PC-9 (cell line): ENCODE data around the gene MRPL48. TPM values are rescaled to one million over a fixed set of nuclear protein-coding genes. Genes with fewer than 3 reads are reported as not detected.

ENCODE experiments used
- BruUV-seq: library from RNA; stranded (reverse); fragments of 400-500 nt; replicated peaks from 2 replicates; lab custom pipeline; 2021; lab: Mats Ljungman, UMichigan
- CTCF ChIA-PET: fragments of 300-600 bp; sonication (Branson Sonifier 250); formaldehyde crosslinking; loops from one replicate; lab custom pipeline; 2022; ENCODE audit warnings: antibody characterized with exemption; lab: Charles Lee
- POLR2A ChIA-PET: fragments of 300-600 bp; sonication (Branson Sonifier 250); formaldehyde crosslinking; loops from one replicate; lab custom pipeline; 2022; ENCODE audit warnings: antibody characterized with exemption; ENCODE audit not compliant: unreplicated experiment; lab: Charles Lee
- DNase-seq, 2 experiments: peaks; one replicate each; pipeline versions ENCODE4 v3.0.0 to v3.0.0-alpha.2; 2015 to 2022; ENCODE audit warnings: mixed read lengths in 1 of 2
- H2AFZ ChIP-seq: fragments of 200-600 bp; sonication (generic); 2 replicates; pipeline ENCODE4 v1.8.1; 2017; ENCODE audit warnings: antibody characterized with exemption
- H3F3A ChIP-seq: fragments of 200-600 bp; sonication (generic); 2 replicates; pipeline ENCODE4 v1.8.1; 2017; ENCODE audit warnings: antibody characterized with exemption, mild to moderate bottlenecking, low read depth; ENCODE audit not compliant: insufficient read depth
- H3K27ac ChIP-seq: fragments of 200-600 bp; sonication (generic); 2 replicates; pipeline ENCODE4 v1.6.1; 2016; ENCODE audit warnings: mixed run types
- H3K27me3 ChIP-seq: fragments of 200-600 bp; sonication (generic); 2 replicates; pipeline ENCODE4 v1.6.1; 2016; ENCODE audit warnings: low read depth, mixed run types; ENCODE audit not compliant: insufficient read depth
- H3K36me3 ChIP-seq: fragments of 200-600 bp; sonication (generic); 2 replicates; pipeline ENCODE4 v1.6.1; 2016; ENCODE audit warnings: low read depth, mixed run types
- H3K4me1 ChIP-seq: fragments of 200-600 bp; sonication (generic); replicated peaks from 2 replicates; pipeline ENCODE4 v1.6.1; 2016; ENCODE audit warnings: mixed run types; ENCODE audit not compliant: insufficient read depth
- H3K4me2 ChIP-seq: fragments of 200-600 bp; sonication (generic); 2 replicates; pipeline ENCODE4 v1.6.1; 2017; ENCODE audit warnings: mixed run types
- H3K4me3 ChIP-seq: fragments of 200-600 bp; sonication (generic); 2 replicates; pipeline ENCODE4 v1.6.1; 2016; ENCODE audit warnings: mixed run types
- H3K79me2 ChIP-seq: fragments of 200-600 bp; sonication (generic); 2 replicates; pipeline ENCODE4 v1.6.1; 2017; ENCODE audit warnings: low read depth, mixed run types
- H3K9me2 ChIP-seq: fragments of 200-600 bp; sonication (generic); 2 replicates; pipeline ENCODE4 v1.8.1; 2017; ENCODE audit warnings: mild to moderate bottlenecking; ENCODE audit not compliant: insufficient read depth
- H3K9me3 ChIP-seq: fragments of 200-600 bp; sonication (generic); 2 replicates; pipeline ENCODE4 v1.8.1; 2016; ENCODE audit warnings: low read depth; ENCODE audit not compliant: insufficient read depth
- H4K20me1 ChIP-seq: fragments of 200-600 bp; sonication (generic); 2 replicates; pipeline ENCODE4 v1.8.1; 2017; ENCODE audit not compliant: insufficient read depth
- CTCF ChIP-seq: fragments of 200-600 bp; sonication (generic); conservative IDR thresholded peaks from 2 replicates; pipeline ENCODE4 v1.6.1; 2017; ENCODE audit warnings: mixed run types, antibody characterized with exemption, mild to moderate bottlenecking, moderate library complexity
- EZH2 ChIP-seq: fragments of 200-600 bp; sonication (generic); IDR thresholded peaks from 2 replicates; pipeline ENCODE4 v1.8.0; 2017; ENCODE audit warnings: antibody characterized with exemption, low read depth
- intact Hi-C: fragments of 100-400 bp; cut with micrococcal nuclease; formaldehyde crosslinking; loops from one replicate; pipeline ENCODE4 v1.10.0; 2022; ENCODE audit not compliant: unreplicated experiment
- total RNA-seq: library from RNA; stranded (reverse); gene quantifications from 2 replicates; pipeline ENCODE4 v1.2.3, GENCODE V29; 2021

MRPL48 gene
- total RNA-seq, 1 experiment from 2014 or later: 64.5 TPM

DNA sequence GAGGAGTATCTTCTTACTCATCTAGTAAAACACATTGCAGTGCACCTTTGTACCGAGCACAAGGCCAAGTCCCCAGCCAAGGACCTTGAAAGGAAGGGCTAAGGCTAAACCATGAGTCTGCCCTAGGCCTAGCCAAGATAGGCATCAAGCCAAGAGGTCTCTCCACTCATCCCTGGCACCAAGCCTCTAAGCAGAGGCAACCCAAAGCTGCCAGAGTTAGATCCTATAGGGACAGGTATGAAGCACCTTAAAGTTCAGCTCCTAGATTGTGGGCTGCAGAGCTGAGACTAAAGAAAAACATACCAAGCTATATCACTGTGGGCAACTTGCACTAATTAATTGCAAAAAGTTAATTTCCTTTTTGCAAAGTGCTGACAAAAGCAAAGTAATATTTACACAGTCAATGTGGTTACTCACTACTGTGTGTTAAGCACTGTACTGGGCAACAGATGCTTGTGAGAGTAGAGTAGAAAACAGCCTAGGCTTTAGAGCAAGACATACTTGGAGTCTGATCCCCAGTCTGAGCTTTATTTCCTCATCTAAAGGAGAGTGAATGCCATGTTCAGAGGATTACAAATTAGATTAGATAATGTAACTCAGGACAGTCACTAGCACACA, 81.8 kb downstream of the MRPL48 start:
- no peak overlapping the region for H3K4me3 ChIP-seq
- no peak for DNase-seq
- intact Hi-C loops: no loop called here

DNA sequence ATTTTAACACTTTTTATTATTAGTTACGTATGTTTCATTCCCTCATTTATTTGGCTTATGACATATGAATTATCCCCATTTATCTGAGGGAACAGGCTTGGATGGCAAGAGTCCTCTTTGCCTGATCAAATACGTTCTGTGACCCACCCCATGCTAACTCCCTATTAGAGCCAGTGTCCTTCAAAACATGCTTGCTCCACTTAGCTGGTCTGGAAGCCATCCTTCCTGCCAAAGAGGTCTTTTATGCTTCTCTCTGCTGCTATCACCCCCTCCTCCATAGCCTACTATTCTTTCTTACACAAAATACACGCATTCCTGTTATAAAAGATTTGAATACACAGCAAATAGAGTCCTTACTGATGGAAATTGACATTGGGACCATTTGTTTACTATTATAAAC, 82.6 kb downstream of the MRPL48 start:
- CTCF ChIA-PET: no interaction called here
- H3K4me2 ChIP-seq: no peak overlapping the region
- peaks cover 48% of the 10 kb centered on the region for H3F3A ChIP-seq
- no peak for TF ChIP-seq EZH2
- TF ChIP-seq CTCF: no peak
- H3K4me1 ChIP-seq: peaks cover 11% of the 10 kb centered on the region
- POLR2A ChIA-PET: interaction anchor here (0.5 kb wide), 1 partner anchor 71 kb away, joined by 3 read pairs; no protein-coding TSS in a partner anchor
- no peaks in the 10 kb centered on the region for H3K9me2 ChIP-seq
- peaks cover 36% of the 10 kb centered on the region for H3K36me3 ChIP-seq
- H4K20me1 ChIP-seq: peaks cover 8% of the 10 kb centered on the region; the same call in 1 of the 2 replicates
- no peak overlapping the region for H3K4me3 ChIP-seq
- peaks cover 22% of the 10 kb centered on the region for H3K79me2 ChIP-seq
- H2AFZ ChIP-seq: no peak overlapping the region
- H3K9me3 ChIP-seq: no peaks in the 10 kb centered on the region
- intact Hi-C loops: no loop called here
- no peaks in the 10 kb centered on the region for H3K27me3 ChIP-seq
- BruUV-seq: no TSS peak
- H3K27ac ChIP-seq: no peak overlapping the region
- DNase-seq: no peak

More for the DNA sequence above, 81.8 kb downstream of the MRPL48 start:
- TF ChIP-seq EZH2 (no peak), CTCF (no peak)
- Histone ChIP-seq H4K20me1 (peaks cover 8% of the 10 kb centered on the region; the same call in 1 of the 2 replicates), H3F3A (peaks cover 45% of the 10 kb centered on the region), H3K9me2 (no peaks in the 10 kb centered on the region), H2AFZ (no peak overlapping the region), H3K36me3 (peaks cover 28% of the 10 kb centered on the region), H3K4me1 (0 out of 2 replicates have a peak, but pooled peaks cover 5% of the 10 kb centered on the region), H3K27me3 (no peaks in the 10 kb centered on the region), H3K4me2 (no peak overlapping the region), H3K27ac (no peak overlapping the region), H3K79me2 (peaks cover 14% of the 10 kb centered on the region), H3K9me3 (no peaks in the 10 kb centered on the region)
- BruUV-seq: no TSS peak
- POLR2A ChIA-PET: interaction anchor here (0.5 to 0.6 kb wide), 2 partner anchors 70 to 105 kb away, joined by 3 read pairs; no protein-coding TSS in a partner anchor
- CTCF ChIA-PET: interaction anchor here (0.6 kb wide), 1 partner anchor 582 kb away, joined by 6 read pairs; no protein-coding TSS in a partner anchor

GRCh38 chr11:73872749-73873357, 85.2 kb downstream of the MRPL48 start:
- no peak for DNase-seq
- Histone ChIP-seq H4K20me1 (no peaks in the 10 kb centered on the region; the same call in 1 of the 2 replicates), H3K9me2 (no peaks in the 10 kb centered on the region), H3F3A (peaks cover 44% of the 10 kb centered on the region), H3K79me2 (peaks cover 43% of the 10 kb centered on the region), H3K4me2 (no peak overlapping the region), H2AFZ (no peak overlapping the region), H3K27ac (no peak overlapping the region), H3K4me3 (no peak overlapping the region), H3K4me1 (peaks cover 17% of the 10 kb centered on the region), H3K36me3 (peaks cover 38% of the 10 kb centered on the region), H3K9me3 (no peaks in the 10 kb centered on the region), H3K27me3 (no peaks in the 10 kb centered on the region)
- ChIA-PET POLR2A (interaction anchor here (0.6 kb wide), 1 partner anchor 62 kb away, joined by 3 read pairs; no protein-coding TSS in a partner anchor), CTCF (no interaction called here)
- intact Hi-C loops: no loop called here
- no peak for TF ChIP-seq CTCF
- TF ChIP-seq EZH2: no peak
- BruUV-seq: no TSS peak
